GM12878 (cell line): ENCODE measurements around the gene CCDC97. TPM values are rescaled to one million over a fixed set of nuclear protein-coding genes. Genes with fewer than 3 reads are reported as not detected.

Source experiments
- ATF7 ChIP-seq: fragments of 450-650 bp; IDR thresholded peaks from 2 replicates; pipeline ENCODE4 v1.6.1; 2016; ENCODE audit warnings: low read depth, mild to moderate bottlenecking
- BACH1 ChIP-seq: fragments of 450-650 bp; IDR thresholded peaks from 2 replicates; pipeline ENCODE4 v1.6.1; 2017; ENCODE audit warnings: mild to moderate bottlenecking, borderline replicate concordance
- CBFB ChIP-seq: IDR thresholded peaks from 2 replicates; pipeline ENCODE4 v1.6.1; 2016; ENCODE audit warnings: antibody characterized with exemption, low read depth
- CREB1 ChIP-seq: IDR thresholded peaks from 2 replicates; pipeline ENCODE4 v1.6.1; 2012; ENCODE audit warnings: low read depth, mild to moderate bottlenecking, inconsistent platforms
- DPF2 ChIP-seq: fragments of 450-650 bp; IDR thresholded peaks from 2 replicates; pipeline ENCODE4 v1.6.1; 2017; ENCODE audit warnings: mild to moderate bottlenecking
- EGR1 ChIP-seq, 2 experiments: IDR thresholded peaks; 1 replicate in 1 of 2; 2 replicates in 1 of 2; pipeline ENCODE4 v1.6.1; 2011 to 2012; ENCODE audit warnings: low read depth in 2 of 2, low read length in 2 of 2, borderline replicate concordance in 1 of 2, mild to moderate bottlenecking in 1 of 2, moderate library complexity in 1 of 2
- IRF4 ChIP-seq: IDR thresholded peaks from 2 replicates; pipeline ENCODE4 v1.6.1; 2011; ENCODE audit warnings: low read depth, low read length
- KAT2A ChIP-seq: conservative IDR thresholded peaks from 2 replicates; pipeline ENCODE4 v1.6.1; 2011; ENCODE audit warnings: low read depth, low read length; ENCODE audit not compliant: control insufficient read depth
- MEF2A ChIP-seq: IDR thresholded peaks from 2 replicates; pipeline ENCODE4 v1.6.1; 2011; ENCODE audit warnings: low read depth, mild to moderate bottlenecking, low read length, moderate library complexity; ENCODE audit not compliant: insufficient read depth
- POLR2A ChIP-seq: IDR thresholded peaks from 2 replicates; pipeline ENCODE4 v1.6.1; 2011; ENCODE audit warnings: low read depth, mild to moderate bottlenecking, low read length
- POU2F2 ChIP-seq: IDR thresholded peaks from 3 replicates; pipeline ENCODE4 v1.6.1; 2011; ENCODE audit warnings: low read depth, mild to moderate bottlenecking, low read length, borderline replicate concordance
- RELA ChIP-seq: fragments of 450-650 bp; IDR thresholded peaks from 2 replicates; pipeline ENCODE4 v1.8.0; 2014; ENCODE audit warnings: borderline replicate concordance; ENCODE audit not compliant: partially characterized antibody
- SMARCA5 ChIP-seq: fragments of 450-650 bp; IDR thresholded peaks from 2 replicates; pipeline ENCODE4 v1.6.1; 2017; ENCODE audit warnings: mild to moderate bottlenecking
- SREBF2 ChIP-seq: IDR thresholded peaks from 2 replicates; pipeline ENCODE4 v1.6.1; 2012; ENCODE audit warnings: mild to moderate bottlenecking, low read length
- STAT1 ChIP-seq: fragments of 450-650 bp; conservative IDR thresholded peaks from 2 replicates; pipeline ENCODE4 v1.6.1; 2014; ENCODE audit warnings: antibody characterized with exemption, mild to moderate bottlenecking
- YY1 ChIP-seq: IDR thresholded peaks from 2 replicates; pipeline ENCODE4 v1.6.1; 2011; ENCODE audit warnings: low read depth, mild to moderate bottlenecking, low read length
- ZNF207 ChIP-seq: fragments of 450-650 bp; IDR thresholded peaks from 2 replicates; pipeline ENCODE4 v1.6.1; 2014; ENCODE audit warnings: antibody characterized with exemption, mild to moderate bottlenecking, borderline replicate concordance
- ZZZ3 ChIP-seq: IDR thresholded peaks from 2 replicates; pipeline ENCODE4 v1.6.1; 2011; ENCODE audit warnings: low read depth; ENCODE audit not compliant: control insufficient read depth, insufficient read length
- polyA plus RNA-seq, 11 experiments: library from polyadenylated mRNA; depleted of rRNA in 4 of 11; unstranded in 6 of 11; stranded (reverse) in 5 of 11; fragments of >200 nt; fragmentation: Nextera tagmentation in 4 of 11; fragmentation: Illumina TruSeq in 1 of 11; extraction: Ambion mirVana in 4 of 11; extraction: Trizol in 1 of 11; gene quantifications; 1 replicate in 1 of 11; 2 replicates in 10 of 11; pipeline versions ENCODE4 v1.2.1 to v1.2.3, GENCODE V29; 2011 to 2016; ENCODE audit warnings: inconsistent platforms in 2 of 11, missing spikeins in 2 of 11, low read depth in 1 of 11
- total RNA-seq, 4 experiments: library from RNA; depleted of rRNA in 3 of 4; stranded (reverse); fragments of >200 nt in 3 of 4; fragmentation: Illumina TruSeq in 1 of 4; extraction: Trizol in 1 of 4; gene quantifications; 2 replicates each; pipeline versions ENCODE4 v1.2.1 to v1.2.3, GENCODE V29; 2013 to 2021
- TF ChIP-seq, protein P1 (sequence below): IDR thresholded peaks from 2 replicates; pipeline ENCODE4 v1.6.1; 2012; ENCODE audit warnings: low read length, inconsistent platforms
- TF ChIP-seq, protein P2 (sequence below): fragments of 450-650 bp; IDR thresholded peaks from 2 replicates; pipeline ENCODE4 v1.6.1; 2017; ENCODE audit warnings: mild to moderate bottlenecking, low read depth, inconsistent platforms; ENCODE audit not compliant: poor library complexity, severe bottlenecking
- TF ChIP-seq, protein P3 (sequence below): fragments of 150-350 bp; IDR thresholded peaks from 2 replicates; pipeline ENCODE4 v1.6.1; 2016; ENCODE audit warnings: low read depth, low read length
- TF ChIP-seq, protein P4 (sequence below): IDR thresholded peaks from 2 replicates; pipeline ENCODE4 v1.6.1; 2012; ENCODE audit warnings: low read depth, low read length, improper control_type of control experiment

Gene CCDC97
- total and polyA plus RNA-seq, 10 of the 15 experiments (the other 5 are each of a cell fraction or from before 2014, with no cell fraction given) = 1.8 to 34.1 (median 18.8) TPM

DNA sequence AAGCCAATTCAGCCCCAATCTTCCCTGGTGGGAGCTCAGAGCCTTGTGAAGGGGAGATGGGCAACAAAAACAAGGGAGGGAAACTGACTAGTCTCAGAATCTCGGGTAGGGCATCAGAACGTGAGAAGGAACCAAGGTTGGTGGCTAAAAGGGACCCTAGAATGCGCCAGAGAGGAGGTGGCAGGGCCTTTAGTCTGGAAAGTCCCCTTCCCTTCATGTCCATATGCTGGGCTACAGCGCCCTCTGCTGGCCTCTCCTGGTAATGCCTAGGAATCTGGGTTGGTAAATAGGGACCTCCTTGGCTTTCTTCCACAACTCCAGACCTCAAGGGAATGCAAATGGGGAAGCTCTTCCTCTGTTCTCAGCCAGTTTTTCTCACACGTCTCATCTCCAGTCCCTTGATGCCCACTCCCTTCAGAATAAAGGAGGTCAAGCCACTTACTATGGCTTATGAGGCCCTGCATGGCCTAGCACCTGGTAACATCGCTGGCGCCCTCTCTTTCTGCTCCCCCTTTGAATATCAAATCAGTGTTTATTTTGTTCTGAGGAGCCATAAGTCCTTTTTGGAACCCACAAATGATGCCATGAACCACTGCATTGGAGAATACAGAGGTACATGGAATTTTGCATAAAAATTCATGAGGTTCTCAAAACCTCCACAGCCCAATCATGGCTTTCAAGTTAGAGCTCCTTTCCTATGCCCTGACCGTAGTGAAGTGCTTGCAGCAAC, 1.4 kb upstream of the CCDC97 start (continued):
- no peak for TF ChIP-seq SREBF2
- no peak for TF ChIP-seq EGR1 (IDR thresholded peaks at IDR 0.05; ENCODE audit: borderline replicate concordance in 1 of 2, low read depth in 2 of 2, low read length in 2 of 2)
- TF ChIP-seq BACH1 = no peak
- peak; percentile 17; the same call in 1 of the 2 replicates for TF ChIP-seq POLR2A
- TF ChIP-seq, protein P1, sequence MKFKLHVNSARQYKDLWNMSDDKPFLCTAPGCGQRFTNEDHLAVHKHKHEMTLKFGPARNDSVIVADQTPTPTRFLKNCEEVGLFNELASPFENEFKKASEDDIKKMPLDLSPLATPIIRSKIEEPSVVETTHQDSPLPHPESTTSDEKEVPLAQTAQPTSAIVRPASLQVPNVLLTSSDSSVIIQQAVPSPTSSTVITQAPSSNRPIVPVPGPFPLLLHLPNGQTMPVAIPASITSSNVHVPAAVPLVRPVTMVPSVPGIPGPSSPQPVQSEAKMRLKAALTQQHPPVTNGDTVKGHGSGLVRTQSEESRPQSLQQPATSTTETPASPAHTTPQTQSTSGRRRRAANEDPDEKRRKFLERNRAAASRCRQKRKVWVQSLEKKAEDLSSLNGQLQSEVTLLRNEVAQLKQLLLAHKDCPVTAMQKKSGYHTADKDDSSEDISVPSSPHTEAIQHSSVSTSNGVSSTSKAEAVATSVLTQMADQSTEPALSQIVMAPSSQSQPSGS = no peak
- 0 out of 2 replicates have a peak, but pooled peaks have one; percentile 42 for TF ChIP-seq YY1
- no peak for TF ChIP-seq STAT1
- TF ChIP-seq CREB1 = 0 out of 2 replicates have a peak, but pooled peaks have one; percentile 13
- TF ChIP-seq IRF4 = 0 out of 2 replicates have a peak, but pooled peaks have one; percentile 22
- no peak for TF ChIP-seq MEF2A
- TF ChIP-seq, protein P2, sequence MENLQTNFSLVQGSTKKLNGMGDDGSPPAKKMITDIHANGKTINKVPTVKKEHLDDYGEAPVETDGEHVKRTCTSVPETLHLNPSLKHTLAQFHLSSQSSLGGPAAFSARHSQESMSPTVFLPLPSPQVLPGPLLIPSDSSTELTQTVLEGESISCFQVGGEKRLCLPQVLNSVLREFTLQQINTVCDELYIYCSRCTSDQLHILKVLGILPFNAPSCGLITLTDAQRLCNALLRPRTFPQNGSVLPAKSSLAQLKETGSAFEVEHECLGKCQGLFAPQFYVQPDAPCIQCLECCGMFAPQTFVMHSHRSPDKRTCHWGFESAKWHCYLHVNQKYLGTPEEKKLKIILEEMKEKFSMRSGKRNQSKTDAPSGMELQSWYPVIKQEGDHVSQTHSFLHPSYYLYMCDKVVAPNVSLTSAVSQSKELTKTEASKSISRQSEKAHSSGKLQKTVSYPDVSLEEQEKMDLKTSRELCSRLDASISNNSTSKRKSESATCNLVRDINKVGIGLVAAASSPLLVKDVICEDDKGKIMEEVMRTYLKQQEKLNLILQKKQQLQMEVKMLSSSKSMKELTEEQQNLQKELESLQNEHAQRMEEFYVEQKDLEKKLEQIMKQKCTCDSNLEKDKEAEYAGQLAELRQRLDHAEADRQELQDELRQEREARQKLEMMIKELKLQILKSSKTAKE = no peak
- TF ChIP-seq CBFB = no peak
- TF ChIP-seq, protein P3, sequence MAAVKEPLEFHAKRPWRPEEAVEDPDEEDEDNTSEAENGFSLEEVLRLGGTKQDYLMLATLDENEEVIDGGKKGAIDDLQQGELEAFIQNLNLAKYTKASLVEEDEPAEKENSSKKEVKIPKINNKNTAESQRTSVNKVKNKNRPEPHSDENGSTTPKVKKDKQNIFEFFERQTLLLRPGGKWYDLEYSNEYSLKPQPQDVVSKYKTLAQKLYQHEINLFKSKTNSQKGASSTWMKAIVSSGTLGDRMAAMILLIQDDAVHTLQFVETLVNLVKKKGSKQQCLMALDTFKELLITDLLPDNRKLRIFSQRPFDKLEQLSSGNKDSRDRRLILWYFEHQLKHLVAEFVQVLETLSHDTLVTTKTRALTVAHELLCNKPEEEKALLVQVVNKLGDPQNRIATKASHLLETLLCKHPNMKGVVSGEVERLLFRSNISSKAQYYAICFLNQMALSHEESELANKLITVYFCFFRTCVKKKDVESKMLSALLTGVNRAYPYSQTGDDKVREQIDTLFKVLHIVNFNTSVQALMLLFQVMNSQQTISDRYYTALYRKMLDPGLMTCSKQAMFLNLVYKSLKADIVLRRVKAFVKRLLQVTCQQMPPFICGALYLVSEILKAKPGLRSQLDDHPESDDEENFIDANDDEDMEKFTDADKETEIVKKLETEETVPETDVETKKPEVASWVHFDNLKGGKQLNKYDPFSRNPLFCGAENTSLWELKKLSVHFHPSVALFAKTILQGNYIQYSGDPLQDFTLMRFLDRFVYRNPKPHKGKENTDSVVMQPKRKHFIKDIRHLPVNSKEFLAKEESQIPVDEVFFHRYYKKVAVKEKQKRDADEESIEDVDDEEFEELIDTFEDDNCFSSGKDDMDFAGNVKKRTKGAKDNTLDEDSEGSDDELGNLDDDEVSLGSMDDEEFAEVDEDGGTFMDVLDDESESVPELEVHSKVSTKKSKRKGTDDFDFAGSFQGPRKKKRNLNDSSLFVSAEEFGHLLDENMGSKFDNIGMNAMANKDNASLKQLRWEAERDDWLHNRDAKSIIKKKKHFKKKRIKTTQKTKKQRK = no peak
- TF ChIP-seq SMARCA5 = no peak
- TF ChIP-seq DPF2 = no peak
- TF ChIP-seq RELA = peak; percentile 98
- no peak for TF ChIP-seq ZZZ3
- peak; percentile 85 for TF ChIP-seq POU2F2
- TF ChIP-seq ATF7 = no peak
- TF ChIP-seq, protein P4, sequence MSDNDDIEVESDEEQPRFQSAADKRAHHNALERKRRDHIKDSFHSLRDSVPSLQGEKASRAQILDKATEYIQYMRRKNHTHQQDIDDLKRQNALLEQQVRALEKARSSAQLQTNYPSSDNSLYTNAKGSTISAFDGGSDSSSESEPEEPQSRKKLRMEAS = no peak
- no peak for TF ChIP-seq ZNF207
- TF ChIP-seq KAT2A = no peak
